ENCODE measurements around the gene LTF. TPM values are rescaled to one million over a fixed set of nuclear protein-coding genes. Genes with fewer than 3 reads are reported as not detected.

The LTF gene
- total and polyA plus RNA-seq, 3 donors from 2014 or later = 0.31 to 7.8 (median 0.43) TPM

GRCh38 chr3:46479021-46479420, 14.3 kb upstream of the LTF start:
- Histone ChIP-seq H3K36me3 (ENCODE audit: low read depth, missing control alignments) (no peaks in the 10 kb centered on the region), H3K27me3 (no peaks in the 10 kb centered on the region), H3K4me1 (no peaks in the 10 kb centered on the region), H3K27ac (no peak overlapping the region), H3K4me3 (no peak overlapping the region), H3K9me3 (no peaks in the 10 kb centered on the region)
- 86 to 87% methylated on average over 5 of the region's 5 CpGs for WGBS, 2 donors
- TF ChIP-seq CTCF (IDR thresholded peaks at IDR 0.05) (no peak), POLR2A (IDR thresholded peaks at IDR 0.05) (no peak)
- intact Hi-C loops (cut with DNase I; ENCODE audit: low total_unique reads) = no loop called here
- DNase-seq = no peak

- Histone ChIP-seq H3K36me3 (ENCODE audit: low read depth, missing control alignments) (no peaks in the 10 kb centered on the region), H3K9me3 (no peaks in the 10 kb centered on the region), H3K27ac (no peak overlapping the region), H3K27me3 (no peaks in the 10 kb centered on the region), H3K4me1 (no peaks in the 10 kb centered on the region), H3K4me3 (no peak overlapping the region)
- intact Hi-C loops (cut with DNase I; ENCODE audit: low total_unique reads) = no loop called here
- DNase-seq = no peak
- 76 to 77% methylated on average over 5 of the region's 5 CpGs for WGBS, 2 donors
- TF ChIP-seq POLR2A (IDR thresholded peaks at IDR 0.05) = no peak
- no peak for TF ChIP-seq CTCF (IDR thresholded peaks at IDR 0.05)
Observed at GRCh38 chr3:46478341-46478740, 13.6 kb upstream of the LTF start.

GRCh38 chr3:46477756-46478155, 13.1 kb upstream of the LTF start:
- DNase-seq = no peak
- Histone ChIP-seq H3K4me1 (no peaks in the 10 kb centered on the region), H3K9me3 (no peaks in the 10 kb centered on the region), H3K36me3 (ENCODE audit: low read depth, missing control alignments) (no peaks in the 10 kb centered on the region), H3K27ac (no peak overlapping the region), H3K27me3 (no peaks in the 10 kb centered on the region), H3K4me3 (no peak overlapping the region)
- intact Hi-C loops (cut with DNase I; ENCODE audit: low total_unique reads) = no loop called here
- 73 to 78% methylated on average over 6 of the region's 6 CpGs for WGBS, 2 donors
- TF ChIP-seq POLR2A (IDR thresholded peaks at IDR 0.05) = no peak

GRCh38 chr3:46477145-46477544, 12.4 kb upstream of the LTF start:
- no peak overlapping the region for H3K4me3 ChIP-seq
- no peak for TF ChIP-seq POLR2A (IDR thresholded peaks at IDR 0.05)
- TF ChIP-seq CTCF (IDR thresholded peaks at IDR 0.05) = no peak
- H3K4me1 ChIP-seq = no peaks in the 10 kb centered on the region
- intact Hi-C loops (cut with DNase I; ENCODE audit: low total_unique reads) = no loop called here
- H3K36me3 ChIP-seq (ENCODE audit: low read depth, missing control alignments) = no peaks in the 10 kb centered on the region
- no peak for DNase-seq
- 62 to 75% methylated on average over 4 of the region's 4 CpGs for WGBS, 2 donors
- no peaks in the 10 kb centered on the region for H3K9me3 ChIP-seq
- no peak overlapping the region for H3K27ac ChIP-seq
- no peaks in the 10 kb centered on the region for H3K27me3 ChIP-seq

- no peaks in the 10 kb centered on the region for H3K27me3 ChIP-seq
- intact Hi-C loops (cut with DNase I; ENCODE audit: low total_unique reads) = no loop called here
- no peaks in the 10 kb centered on the region for H3K9me3 ChIP-seq
- H3K36me3 ChIP-seq (ENCODE audit: low read depth, missing control alignments) = no peaks in the 10 kb centered on the region
- DNase-seq = no peak
- WGBS, 2 donors = 73 to 89% methylated on average over 2 of the region's 2 CpGs
- TF ChIP-seq CTCF (IDR thresholded peaks at IDR 0.05) (no peak), POLR2A (IDR thresholded peaks at IDR 0.05) (no peak)
- H3K4me1 ChIP-seq = no peaks in the 10 kb centered on the region
- no peak overlapping the region for H3K4me3 ChIP-seq
- H3K27ac ChIP-seq = no peak overlapping the region
Observed at GRCh38 chr3:46472736-46473135, 8.0 kb upstream of the LTF start.

Measured in testis (tissue), 3 donors.